Lower lobe of right lung (tissue), 2 donors: ENCODE measurements around the gene C19orf33. TPM values are rescaled to one million over a fixed set of nuclear protein-coding genes. Genes with fewer than 3 reads are reported as not detected.

Experiments used
- ATAC-seq, 2 donors: fragments of 200-7000 bp; cut with Tn5 transposase; one replicate each; pipeline ENCODE4 v1.9.1; 2020 to 2022; ENCODE audit warnings: mild to moderate bottlenecking in 2 of 2, moderate library complexity in 2 of 2
- DNase-seq: peaks from one replicate; pipeline ENCODE4 v3.0.0-alpha.2; 2020
- H3K27ac ChIP-seq: fragments of 200-600 bp; one replicate; pipeline ENCODE4 v1.8.0; 2022
- H3K27me3 ChIP-seq: fragments of 200-600 bp; one replicate; pipeline ENCODE4 v1.8.0; 2022; ENCODE audit warnings: low read depth
- H3K36me3 ChIP-seq: fragments of 200-600 bp; one replicate; pipeline ENCODE4 v1.8.0; 2022; ENCODE audit warnings: mild to moderate bottlenecking
- H3K4me1 ChIP-seq: fragments of 200-600 bp; one replicate; pipeline ENCODE4 v1.8.0; 2022
- H3K4me3 ChIP-seq: fragments of 200-600 bp; one replicate; pipeline ENCODE4 v1.8.0; 2022; ENCODE audit warnings: mild to moderate bottlenecking
- H3K9me3 ChIP-seq: fragments of 200-600 bp; one replicate; pipeline ENCODE4 v1.8.0; 2022
- CTCF ChIP-seq: fragments of 200-600 bp; IDR thresholded peaks from one replicate; pipeline ENCODE4 v1.8.0; 2022; ENCODE audit warnings: antibody characterized with exemption, mild to moderate bottlenecking
- intact Hi-C: fragments of 100-400 bp; cut with DNase I; formaldehyde crosslinking; loops from one replicate; pipeline ENCODE4 v1.11.0; 2022
- total RNA-seq: library from RNA; stranded (reverse); fragmentation: NEBNext Ultra II Directional; extraction: Animal tissue kit (Norgen Biotek cat#: 25700); gene quantifications from one replicate; pipeline ENCODE4 v1.2.1, GENCODE V29; 2021
- donor health status: DM: no; HTN: yes; CAD: no; lungs with severe emphysema.

C19orf33 gene
- total RNA-seq, 1 donor from 2014 or later: 35.6 TPM

- Histone ChIP-seq H3K4me3 (no peak overlapping the region), H3K9me3 (no peaks in the 10 kb centered on the region), H3K27ac (peak overlapping the region; percentile 72), H3K27me3 (no peaks in the 10 kb centered on the region), H3K4me1 (peaks cover 70% of the 10 kb centered on the region), H3K36me3 (no peaks in the 10 kb centered on the region)
- no peak for TF ChIP-seq CTCF
- ATAC-seq (peak in 1 of 2 donors; percentile 73), DNase-seq (no peak)
- intact Hi-C loops: no loop called here
Observed at GRCh38 chr19:38277549-38277948, 26.5 kb upstream of the C19orf33 start.

GRCh38 chr19:38277969-38278680, 25.9 kb upstream of the C19orf33 start:
- Histone ChIP-seq H3K9me3 (no peaks in the 10 kb centered on the region), H3K27ac (peak overlapping the region; percentile 72), H3K4me1 (peaks cover 76% of the 10 kb centered on the region), H3K4me3 (no peak overlapping the region), H3K27me3 (no peaks in the 10 kb centered on the region), H3K36me3 (no peaks in the 10 kb centered on the region)
- TF ChIP-seq CTCF: no peak
- peak; percentile 62 for DNase-seq
- intact Hi-C loops: no loop called here
- peak; percentile 82 to 83 for ATAC-seq

- H3K4me1 ChIP-seq: peaks cover 81% of the 10 kb centered on the region
- no peaks in the 10 kb centered on the region for H3K9me3 ChIP-seq
- no peak overlapping the region for H3K4me3 ChIP-seq
- DNase-seq (no peak), ATAC-seq (no peak)
- peak overlapping the region; percentile 72 for H3K27ac ChIP-seq
- no peaks in the 10 kb centered on the region for H3K36me3 ChIP-seq
- no peaks in the 10 kb centered on the region for H3K27me3 ChIP-seq
- TF ChIP-seq CTCF: no peak
- intact Hi-C loops: no loop called here
Observed at GRCh38 chr19:38278751-38279150, 25.3 kb upstream of the C19orf33 start.

GRCh38 chr19:38280030-38280921, 23.8 kb upstream of the C19orf33 start:
- no peak for TF ChIP-seq CTCF
- Histone ChIP-seq H3K4me3 (no peak overlapping the region), H3K27ac (peak overlapping the region; percentile 38), H3K9me3 (no peaks in the 10 kb centered on the region), H3K4me1 (peaks cover 84% of the 10 kb centered on the region), H3K36me3 (peaks cover 13% of the 10 kb centered on the region), H3K27me3 (no peaks in the 10 kb centered on the region)
- DNase-seq (no peak), ATAC-seq (no peak)
- intact Hi-C loops: no loop called here

- Histone ChIP-seq H3K27me3 (no peaks in the 10 kb centered on the region), H3K36me3 (peaks cover 18% of the 10 kb centered on the region), H3K4me3 (no peak overlapping the region), H3K27ac (peak overlapping the region; percentile 18), H3K4me1 (peaks cover 70% of the 10 kb centered on the region), H3K9me3 (no peaks in the 10 kb centered on the region)
- DNase-seq: no peak
- ATAC-seq: no peak
- no peak for TF ChIP-seq CTCF
- intact Hi-C loops: no loop called here
Observed at GRCh38 chr19:38281811-38282566, 22.1 kb upstream of the C19orf33 start.
